ENCODE results near the gene GPR171.
A peak's percentile ranks its signal among the peaks of the same experiment; 100 is the strongest.

The GPR171 gene

GRCh38 chr3:151192545-151192944 lies 10.5 kb downstream of the GPR171 start:
- intact Hi-C loops (cut with DNase I) = no loop called here
- no peak for DNase-seq

GRCh38 chr3:151191095-151191494 lies 11.9 kb downstream of the GPR171 start:
- DNase-seq = no peak
- intact Hi-C loops (cut with DNase I) = no loop called here

GRCh38 chr3:151183265-151183671 lies 19.7 kb downstream of the GPR171 start:
- intact Hi-C loops (cut with DNase I) = no loop called here
- DNase-seq = no peak

GRCh38 chr3:151182349-151183079 lies 20.5 kb downstream of the GPR171 start:
- intact Hi-C loops (cut with DNase I) = no loop called here
- no peak for DNase-seq

- DNase-seq = no peak
- intact Hi-C loops (cut with DNase I) = no loop called here
Observed at GRCh38 chr3:151178208-151178845, 24.7 kb downstream of the GPR171 start.

- intact Hi-C loops (cut with DNase I) = no loop called here
- no peak for DNase-seq
Observed at GRCh38 chr3:151175952-151176351, 27.1 kb downstream of the GPR171 start.

GRCh38 chr3:151174351-151174750 lies 28.7 kb downstream of the GPR171 start:
- intact Hi-C loops (cut with DNase I) = no loop called here
- DNase-seq = no peak

- DNase-seq = peak in 1 of 42 donors; percentile 18
- intact Hi-C loops (cut with DNase I) = no loop called here
Observed at GRCh38 chr3:151171145-151171757, 31.8 kb downstream of the GPR171 start.

GRCh38 chr3:151169948-151170679 lies 32.9 kb downstream of the GPR171 start:
- intact Hi-C loops (cut with DNase I) = loop anchor here (5.0 kb wide), 1 partner anchor 112 kb away; no protein-coding TSS in a partner anchor
- DNase-seq = peak in 28 of 42 donors; percentile 13 to 68 (median 31)

GRCh38 chr3:151169262-151169947 lies 33.6 kb downstream of the GPR171 start:
- intact Hi-C loops (cut with DNase I) = loop anchor here (5.0 kb wide), 1 partner anchor 113 kb away; no protein-coding TSS in a partner anchor
- no peak for DNase-seq

- peak; percentile 65 to 91 (median 80) for DNase-seq
- intact Hi-C loops (cut with DNase I) = loop anchor here (5.0 kb wide), 1 partner anchor 114 kb away; no protein-coding TSS in a partner anchor
Observed at GRCh38 chr3:151168269-151169094, 34.5 kb downstream of the GPR171 start.

GRCh38 chr3:151166161-151166560 lies 36.9 kb downstream of the GPR171 start:
- no peak for DNase-seq
- intact Hi-C loops (cut with DNase I) = loop anchor here (5.0 kb wide), 1 partner anchor 116 kb away; no protein-coding TSS in a partner anchor

GRCh38 chr3:151165226-151165625 lies 37.8 kb downstream of the GPR171 start:
- intact Hi-C loops (cut with DNase I) = loop anchor here (5.0 kb wide), 1 partner anchor 117 kb away; no protein-coding TSS in a partner anchor

GRCh38 chr3:151159806-151160205 lies 43.2 kb downstream of the GPR171 start:
- no peak for DNase-seq

More at GRCh38 chr3:151165226-151165625, 37.8 kb downstream of the GPR171 start:
- no peak for DNase-seq

GRCh38 chr3:151156618-151157216 lies 46.3 kb downstream of the GPR171 start:
- intact Hi-C loops (cut with DNase I) = no loop called here
- DNase-seq = no peak

More at GRCh38 chr3:151159806-151160205, 43.2 kb downstream of the GPR171 start:
- intact Hi-C loops (cut with DNase I) = no loop called here

- intact Hi-C loops (cut with DNase I) = no loop called here
- DNase-seq = no peak
Observed at GRCh38 chr3:151155409-151156128, 47.4 kb downstream of the GPR171 start.

- intact Hi-C loops (cut with DNase I) = no loop called here
- no peak for DNase-seq
Observed at GRCh38 chr3:151154566-151154965, 48.5 kb downstream of the GPR171 start.

Data from head of caudate nucleus (tissue), 42 donors.